Activated naive CD4-positive, alpha-beta T cell (primary cell): ENCODE measurements around the gene C9.
"Not testable (repeated sequence)": the region's sequence is repeated elsewhere in the genome, so short reads cannot be mapped to it uniquely, and the experiment has no call there.

Experiments used
- DNase-seq, 4 experiments: peaks; one replicate each; lab custom pipeline; 2025; lab: John Stamatoyannopoulos, UW

Gene C9

DNA sequence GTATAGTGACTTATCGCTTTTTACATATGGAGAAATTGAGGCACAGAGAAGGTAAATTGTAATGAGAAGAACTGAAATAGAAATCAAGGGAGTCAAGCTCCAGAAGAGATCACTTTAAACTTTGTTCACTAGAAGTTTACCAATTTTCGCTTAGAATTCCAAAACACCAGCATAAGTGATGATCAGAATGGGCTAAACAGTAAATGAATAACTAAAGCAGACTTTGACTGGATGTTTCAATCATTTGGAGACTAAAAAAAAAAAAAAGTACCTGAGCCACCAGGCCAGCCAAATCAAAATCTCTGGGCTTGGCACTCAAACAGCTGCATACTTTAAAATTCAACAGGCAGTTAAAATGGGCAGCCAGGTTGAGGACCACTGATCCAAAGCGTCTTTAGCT lies 106.7 kb downstream of the C9 start:
- DNase-seq = no peak

- no peak for DNase-seq
Observed at GRCh38 chr5:39256477-39257235, 107.6 kb downstream of the C9 start.

DNA sequence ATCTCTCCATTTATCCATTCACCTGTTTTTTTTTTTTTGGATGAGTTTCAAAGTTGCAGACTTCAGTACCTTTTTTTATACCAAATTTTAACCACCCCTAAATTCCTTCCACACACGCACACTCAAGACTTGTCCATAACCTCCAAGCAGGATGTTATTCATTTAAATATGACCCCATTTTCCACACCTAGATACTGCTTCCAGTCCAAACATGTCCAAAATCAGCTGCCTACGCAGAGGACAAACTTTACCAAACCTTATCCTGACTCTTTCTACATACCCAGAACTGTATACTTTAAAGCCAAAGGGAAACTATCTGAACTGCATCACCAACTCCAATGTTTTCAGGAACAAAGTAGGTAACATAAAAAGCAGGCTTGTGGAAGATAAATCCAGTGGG lies 108.9 kb downstream of the C9 start:
- no peak for DNase-seq

DNA sequence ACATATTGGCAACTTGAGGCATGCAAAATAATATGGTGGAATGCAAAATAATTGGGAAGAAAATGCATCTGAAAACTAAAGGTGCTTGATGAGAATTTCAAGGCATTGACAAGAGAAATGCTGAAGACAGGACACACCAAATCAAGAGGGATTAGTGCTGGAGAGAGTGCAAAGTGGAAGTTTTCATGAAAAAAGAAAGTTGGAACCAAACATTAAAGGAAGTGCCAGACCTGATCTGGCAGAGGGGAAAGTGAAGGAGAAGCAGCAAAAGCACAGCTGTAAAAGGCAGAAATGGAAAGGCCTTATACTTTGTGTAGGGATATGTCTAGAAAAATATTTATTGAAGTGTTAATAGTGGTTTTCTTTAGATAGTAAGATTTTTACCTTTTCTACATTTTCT lies 109.6 kb downstream of the C9 start:
- DNase-seq = no peak

GRCh38 chr5:39253196-39253595 lies 111.1 kb downstream of the C9 start:
- DNase-seq = no peak

DNA sequence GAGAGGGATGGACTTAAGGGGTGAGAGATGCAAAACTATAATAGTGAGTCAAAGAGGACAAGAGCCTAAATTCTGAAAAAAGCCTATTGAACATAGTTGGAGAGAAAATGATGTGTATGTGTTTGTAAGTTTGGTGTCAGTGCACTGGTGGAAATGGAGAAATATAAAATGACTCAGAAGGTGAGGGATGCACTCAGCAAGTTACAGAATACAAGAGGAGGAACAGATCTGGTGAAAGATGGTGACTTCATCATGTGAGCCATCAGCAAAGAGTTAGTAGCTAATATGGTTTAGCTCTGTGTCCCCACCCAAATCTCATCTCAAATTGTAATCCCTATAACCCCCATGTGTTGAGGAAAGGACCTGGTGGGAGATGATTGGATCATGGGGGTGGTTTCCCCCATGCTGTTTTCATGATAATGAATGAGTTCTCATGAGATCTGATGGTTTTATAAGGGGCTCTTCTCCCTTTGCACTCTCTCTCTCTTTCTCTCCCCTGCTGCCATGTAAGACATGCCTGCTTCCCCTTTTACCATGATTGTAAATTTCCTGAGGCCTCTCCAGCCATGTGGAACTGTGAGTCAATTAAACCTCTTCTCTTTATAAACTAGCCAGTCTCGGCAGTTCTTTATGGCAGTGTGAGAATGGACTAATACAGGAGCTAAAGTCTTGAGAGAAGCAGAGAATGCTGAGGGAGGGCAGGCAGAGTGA lies 114.6 kb downstream of the C9 start:
- no peak for DNase-seq

GRCh38 chr5:39249069-39249468 lies 115.2 kb downstream of the C9 start:
- DNase-seq = no peak

GRCh38 chr5:39240750-39241149 lies 123.5 kb downstream of the C9 start:
- no peak for DNase-seq

DNA sequence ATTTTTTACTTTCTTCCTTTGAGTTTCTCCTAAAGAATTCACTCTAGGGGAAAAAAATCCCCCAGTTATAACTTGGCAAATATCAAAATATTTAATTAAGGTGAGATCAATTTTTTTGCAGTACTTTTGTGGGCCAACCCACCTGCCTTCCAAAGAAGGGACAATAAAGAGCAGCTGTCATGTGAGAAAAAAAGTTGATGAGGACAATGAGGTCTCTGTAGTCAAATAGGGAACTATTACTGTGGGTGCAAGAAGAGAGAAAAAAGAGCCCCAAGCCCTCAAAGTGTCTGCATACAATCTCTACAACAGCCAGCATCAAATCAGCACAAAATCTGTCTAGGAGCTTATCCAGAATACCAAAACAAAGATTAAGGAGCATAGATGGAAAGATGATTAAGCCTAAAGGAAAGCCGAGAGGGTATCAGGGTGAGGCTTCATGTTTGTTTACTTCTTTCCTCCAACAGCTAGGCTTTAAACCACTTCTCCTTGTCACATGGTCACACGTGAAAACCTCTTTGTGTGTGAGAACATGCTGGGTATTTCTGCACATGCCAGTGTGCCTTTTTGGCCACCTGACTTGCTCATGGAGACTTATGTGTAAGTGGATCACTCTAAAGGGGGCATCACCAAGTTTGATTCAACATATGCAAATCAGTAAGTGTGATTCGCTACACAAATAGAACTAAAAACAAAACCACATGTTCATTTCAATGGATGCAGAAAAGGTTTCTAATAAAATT lies 125.8 kb downstream of the C9 start:
- DNase-seq = no peak

DNA sequence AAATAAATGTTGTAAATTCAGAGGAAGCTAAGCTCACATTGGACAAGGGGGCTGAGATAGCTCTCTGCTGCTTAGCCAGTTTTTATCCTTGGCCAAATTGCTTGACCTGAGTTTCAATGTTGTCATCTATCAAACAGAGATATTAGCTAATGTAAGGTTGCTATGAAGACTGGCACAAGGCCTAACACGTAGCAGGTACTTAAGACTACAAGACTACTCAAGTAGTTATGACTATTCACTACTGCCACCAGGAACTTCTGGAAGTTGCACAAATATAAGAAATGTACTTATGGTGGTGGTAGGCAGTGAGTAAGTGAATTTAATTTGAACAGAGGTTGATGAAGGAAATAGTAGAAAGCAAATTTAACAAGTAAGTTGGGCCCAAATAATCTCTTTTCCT lies 127.6 kb downstream of the C9 start:
- no peak for DNase-seq

DNA sequence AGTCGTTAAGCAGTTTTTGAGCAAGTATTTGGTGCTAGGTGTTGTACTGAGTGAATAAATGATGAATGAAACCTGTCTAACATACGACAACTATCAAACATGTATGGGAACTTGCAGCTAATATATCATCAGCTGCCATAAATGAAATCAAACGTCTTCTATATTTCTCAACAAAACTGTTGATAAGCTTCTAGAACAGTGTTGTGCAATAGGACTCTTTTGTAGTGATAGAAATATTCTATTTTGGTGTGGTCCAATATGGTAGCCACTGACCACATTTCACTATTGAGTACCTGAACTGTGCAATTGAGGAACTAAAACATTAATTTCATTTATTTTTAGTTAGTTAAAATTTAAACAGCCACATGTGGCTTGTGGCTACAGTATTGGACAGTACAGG lies 128.6 kb downstream of the C9 start:
- DNase-seq = no peak

DNA sequence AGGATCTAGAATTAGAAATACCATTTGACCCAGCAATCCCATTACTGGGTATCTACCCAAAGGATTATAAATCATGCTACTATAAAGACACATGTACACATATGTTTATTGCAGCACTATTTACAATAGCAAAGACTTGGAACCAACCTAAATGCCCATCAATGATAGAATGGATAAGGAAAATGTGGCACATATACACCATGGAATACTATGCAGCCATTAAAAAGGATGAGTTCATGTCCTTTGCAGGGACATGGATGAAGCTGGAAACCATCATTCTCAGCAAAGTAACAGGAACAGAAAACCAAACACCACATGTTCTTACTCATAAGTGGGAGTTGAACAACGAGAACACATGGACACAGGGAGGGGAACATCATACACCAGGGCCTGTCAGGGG lies 129.8 kb downstream of the C9 start:
- not testable (repeated sequence) for DNase-seq
